Activated effector memory CD4-positive, alpha-beta T cell treated with anti-CD3 and anti-CD28 coated beads, Interleukin-2, amount 50 U/mL, for 16 hours (primary cell): Measurements from ENCODE around the gene ZBTB48.

Source experiments
- DNase-seq: peaks from one replicate; pipeline ENCODE4 v3.0.0-alpha.2; 2020

The ZBTB48 gene

DNA sequence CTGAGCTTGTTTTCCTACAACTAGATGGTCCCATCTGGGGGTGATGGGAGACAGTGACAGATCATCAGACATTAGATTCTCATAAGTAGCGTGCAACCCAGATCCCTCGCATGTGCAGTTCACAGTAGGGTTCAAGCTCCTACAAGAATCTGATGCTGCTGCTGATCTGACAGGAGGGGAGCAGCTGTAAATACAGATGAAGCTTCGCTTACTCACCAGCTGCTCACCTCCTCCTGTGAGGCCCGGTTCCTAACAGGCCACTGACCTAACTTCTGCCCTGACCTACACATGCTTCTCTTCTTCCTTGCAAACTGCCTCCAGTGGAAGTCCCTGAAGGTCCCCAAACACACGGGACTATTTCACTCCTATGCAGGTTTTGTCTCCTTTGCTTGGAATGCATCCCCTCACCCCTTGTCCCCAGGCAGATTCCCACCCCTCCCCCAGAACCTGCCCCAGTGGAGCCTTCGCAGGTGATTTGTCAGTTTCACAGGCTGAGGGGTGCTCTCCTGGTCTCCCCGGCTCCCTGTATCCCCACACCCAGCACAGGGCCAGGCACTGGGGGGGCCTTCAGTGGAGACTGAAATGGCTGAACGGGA, 5.7 kb upstream of the ZBTB48 start:
- DNase-seq: no peak

DNA sequence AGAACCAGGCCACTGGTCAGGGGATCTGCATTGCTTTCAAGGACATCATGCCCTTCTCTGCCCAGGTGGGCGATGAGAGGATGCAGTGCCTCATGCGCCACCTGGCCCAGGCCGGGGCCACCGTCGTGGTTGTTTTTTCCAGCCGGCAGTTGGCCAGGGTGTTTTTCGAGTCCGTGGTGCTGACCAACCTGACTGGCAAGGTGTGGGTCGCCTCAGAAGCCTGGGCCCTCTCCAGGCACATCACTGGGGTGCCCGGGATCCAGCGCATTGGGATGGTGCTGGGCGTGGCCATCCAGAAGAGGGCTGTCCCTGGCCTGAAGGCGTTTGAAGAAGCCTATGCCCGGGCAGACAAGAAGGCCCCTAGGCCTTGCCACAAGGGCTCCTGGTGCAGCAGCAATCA, 5.0 kb upstream of the ZBTB48 start:
- DNase-seq: no peak

DNA sequence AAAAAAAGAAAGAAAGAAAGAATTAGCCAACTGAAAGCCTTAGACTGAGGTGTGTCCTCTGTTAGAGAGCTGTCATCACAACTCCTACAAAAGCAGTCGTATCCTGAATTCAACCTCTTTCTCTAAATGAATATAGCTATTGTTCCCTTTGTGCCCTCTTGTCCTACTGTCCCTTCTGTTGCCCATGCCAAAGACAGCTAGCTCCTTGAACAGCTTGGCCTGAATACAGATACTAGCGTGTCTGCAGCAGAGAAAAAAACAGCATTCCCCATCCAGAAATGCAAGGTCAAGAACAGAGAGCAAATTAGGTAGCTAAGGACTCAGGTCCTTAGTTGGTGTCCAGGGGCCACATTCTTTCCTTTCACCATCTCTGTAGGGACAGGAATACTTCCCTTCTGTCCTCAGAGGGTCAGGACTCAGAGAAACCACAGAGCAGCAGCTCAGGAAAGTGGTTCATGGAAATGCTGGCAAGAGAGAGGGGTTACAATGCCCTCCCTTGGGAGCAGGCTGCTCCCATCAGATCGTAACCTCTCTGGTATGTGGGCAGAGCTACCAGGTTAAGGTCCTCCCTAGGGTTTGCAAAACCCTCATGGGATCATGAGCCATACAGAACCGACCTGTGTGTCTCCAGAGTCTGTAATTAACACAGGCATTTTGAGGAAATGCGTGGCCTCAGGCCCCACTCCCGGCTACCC, 1.8 kb upstream of the ZBTB48 start:
- DNase-seq: no peak

DNA sequence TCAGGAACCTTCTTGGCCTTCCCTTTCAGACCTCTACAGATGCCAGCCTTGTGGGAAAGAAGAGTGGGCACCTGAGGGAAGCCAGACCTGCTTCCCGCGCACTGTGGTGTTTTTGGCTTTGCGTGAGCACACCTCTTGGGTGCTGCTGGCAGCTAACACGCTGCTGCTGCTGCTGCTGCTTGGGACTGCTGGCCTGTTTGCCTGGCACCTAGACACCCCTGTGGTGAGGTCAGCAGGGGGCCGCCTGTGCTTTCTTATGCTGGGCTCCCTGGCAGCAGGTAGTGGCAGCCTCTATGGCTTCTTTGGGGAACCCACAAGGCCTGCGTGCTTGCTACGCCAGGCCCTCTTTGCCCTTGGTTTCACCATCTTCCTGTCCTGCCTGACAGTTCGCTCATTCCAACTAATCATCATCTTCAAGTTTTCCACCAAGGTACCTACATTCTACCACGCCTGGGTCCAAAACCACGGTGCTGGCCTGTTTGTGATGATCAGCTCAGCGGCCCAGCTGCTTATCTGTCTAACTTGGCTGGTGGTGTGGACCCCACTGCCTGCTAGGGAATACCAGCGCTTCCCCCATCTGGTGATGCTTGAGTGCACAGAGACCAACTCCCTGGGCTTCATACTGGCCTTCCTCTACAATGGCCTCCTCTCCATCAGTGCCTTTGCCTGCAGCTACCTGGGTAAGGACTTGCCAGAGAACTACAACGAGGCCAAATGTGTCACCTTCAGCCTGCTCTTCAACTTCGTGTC, 995 bp upstream of the ZBTB48 start:
- DNase-seq: no peak

DNA sequence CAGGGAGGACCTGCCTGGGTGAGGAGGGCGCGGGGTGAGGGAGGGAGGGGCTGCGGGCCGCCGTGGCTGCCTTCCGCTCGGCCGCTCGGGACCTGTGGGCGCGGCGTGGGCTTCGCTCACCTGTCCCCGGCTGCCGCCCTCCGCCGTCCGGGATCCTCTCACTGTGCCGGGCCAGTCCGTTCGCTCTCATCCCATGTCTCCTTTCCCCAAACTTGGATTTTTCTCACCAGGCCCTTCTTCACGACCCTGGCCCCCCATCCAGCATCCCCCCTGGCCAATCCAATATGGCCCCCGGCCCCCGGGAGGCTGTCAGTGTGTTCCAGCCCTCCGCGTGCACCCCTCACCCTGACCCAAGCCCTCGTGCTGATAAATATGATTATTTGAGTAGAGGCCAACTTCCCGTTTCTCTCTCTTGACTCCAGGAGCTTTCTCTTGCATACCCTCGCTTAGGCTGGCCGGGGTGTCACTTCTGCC, 362 bp downstream of the ZBTB48 start:
- no peak for DNase-seq

DNA sequence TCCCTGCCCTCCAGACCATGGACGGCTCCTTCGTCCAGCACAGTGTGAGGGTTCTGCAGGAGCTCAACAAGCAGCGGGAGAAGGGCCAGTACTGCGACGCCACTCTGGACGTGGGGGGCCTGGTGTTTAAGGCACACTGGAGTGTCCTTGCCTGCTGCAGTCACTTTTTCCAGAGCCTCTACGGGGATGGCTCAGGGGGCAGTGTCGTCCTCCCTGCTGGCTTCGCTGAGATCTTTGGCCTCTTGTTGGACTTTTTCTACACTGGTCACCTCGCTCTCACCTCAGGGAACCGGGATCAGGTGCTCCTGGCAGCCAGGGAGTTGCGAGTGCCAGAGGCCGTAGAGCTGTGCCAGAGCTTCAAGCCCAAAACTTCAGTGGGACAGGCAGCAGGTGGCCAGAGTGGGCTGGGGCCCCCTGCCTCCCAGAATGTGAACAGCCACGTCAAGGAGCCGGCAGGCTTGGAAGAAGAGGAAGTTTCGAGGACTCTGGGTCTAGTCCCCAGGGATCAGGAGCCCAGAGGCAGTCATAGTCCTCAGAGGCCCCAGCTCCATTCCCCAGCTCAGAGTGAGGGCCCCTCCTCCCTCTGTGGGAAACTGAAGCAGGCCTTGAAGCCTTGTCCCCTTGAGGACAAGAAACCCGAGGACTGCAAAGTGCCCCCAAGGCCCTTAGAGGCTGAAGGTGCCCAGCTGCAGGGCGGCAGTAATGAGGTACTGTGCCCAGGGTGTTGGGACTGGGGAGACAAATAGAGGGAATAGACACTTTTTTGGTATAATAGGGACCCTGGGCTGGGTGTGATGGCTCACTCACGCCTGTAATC, 1.0 kb downstream of the ZBTB48 start:
- peak; percentile 69 for DNase-seq

DNA sequence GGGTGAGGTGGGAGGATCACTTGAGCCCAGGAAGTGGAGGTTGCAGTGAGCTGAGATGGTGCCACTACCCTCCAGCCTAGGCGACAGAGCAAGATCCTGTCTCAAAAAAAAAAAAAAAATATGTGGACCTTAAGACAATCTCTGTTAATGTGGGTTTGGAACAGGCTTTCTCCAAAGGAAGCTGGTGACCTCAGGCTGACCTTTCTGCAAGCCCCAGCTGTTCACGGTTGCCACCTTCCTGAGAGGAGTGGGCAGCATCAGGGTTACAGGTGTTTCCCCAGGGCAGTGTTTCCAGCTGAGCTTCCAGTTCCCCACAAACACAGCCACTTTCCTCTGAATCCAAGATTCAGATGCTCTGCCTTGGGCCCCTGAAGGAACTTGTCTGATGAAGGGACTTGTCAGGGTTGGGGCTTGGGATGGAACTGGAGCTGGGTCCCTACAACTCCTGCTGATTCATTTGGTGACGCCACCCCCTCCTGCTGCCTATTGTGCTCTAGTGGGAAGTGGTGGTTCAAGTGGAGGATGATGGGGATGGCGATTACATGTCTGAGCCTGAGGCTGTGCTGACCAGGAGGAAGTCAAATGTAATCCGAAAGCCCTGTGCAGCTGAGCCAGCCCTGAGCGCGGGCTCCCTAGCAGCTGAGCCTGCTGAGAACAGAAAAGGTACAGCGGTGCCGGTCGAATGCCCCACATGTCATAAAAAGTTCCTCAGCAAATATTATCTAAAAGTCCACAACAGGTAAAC, 1.9 kb downstream of the ZBTB48 start:
- DNase-seq: peak; percentile 62

DNA sequence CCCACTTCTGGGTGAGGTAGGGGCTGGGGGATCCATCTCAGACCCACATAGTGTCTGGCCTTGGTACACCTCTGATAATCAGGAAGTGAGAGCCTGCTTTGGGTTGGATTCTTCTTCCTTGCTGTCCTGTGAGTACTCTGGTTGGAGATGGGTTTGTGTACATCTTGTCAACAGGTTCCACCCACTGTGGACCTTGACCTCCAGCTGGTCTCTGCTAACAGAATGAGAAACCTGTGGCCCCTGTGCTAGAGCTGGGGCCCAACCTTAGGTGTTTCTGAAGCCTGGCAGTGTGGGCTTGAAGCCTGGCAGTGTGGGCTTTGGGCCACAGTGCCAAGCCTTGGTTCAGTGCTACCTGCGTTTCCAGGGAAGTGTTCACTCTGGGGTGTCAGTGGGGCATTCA, 2.6 kb downstream of the ZBTB48 start:
- no peak for DNase-seq

DNA sequence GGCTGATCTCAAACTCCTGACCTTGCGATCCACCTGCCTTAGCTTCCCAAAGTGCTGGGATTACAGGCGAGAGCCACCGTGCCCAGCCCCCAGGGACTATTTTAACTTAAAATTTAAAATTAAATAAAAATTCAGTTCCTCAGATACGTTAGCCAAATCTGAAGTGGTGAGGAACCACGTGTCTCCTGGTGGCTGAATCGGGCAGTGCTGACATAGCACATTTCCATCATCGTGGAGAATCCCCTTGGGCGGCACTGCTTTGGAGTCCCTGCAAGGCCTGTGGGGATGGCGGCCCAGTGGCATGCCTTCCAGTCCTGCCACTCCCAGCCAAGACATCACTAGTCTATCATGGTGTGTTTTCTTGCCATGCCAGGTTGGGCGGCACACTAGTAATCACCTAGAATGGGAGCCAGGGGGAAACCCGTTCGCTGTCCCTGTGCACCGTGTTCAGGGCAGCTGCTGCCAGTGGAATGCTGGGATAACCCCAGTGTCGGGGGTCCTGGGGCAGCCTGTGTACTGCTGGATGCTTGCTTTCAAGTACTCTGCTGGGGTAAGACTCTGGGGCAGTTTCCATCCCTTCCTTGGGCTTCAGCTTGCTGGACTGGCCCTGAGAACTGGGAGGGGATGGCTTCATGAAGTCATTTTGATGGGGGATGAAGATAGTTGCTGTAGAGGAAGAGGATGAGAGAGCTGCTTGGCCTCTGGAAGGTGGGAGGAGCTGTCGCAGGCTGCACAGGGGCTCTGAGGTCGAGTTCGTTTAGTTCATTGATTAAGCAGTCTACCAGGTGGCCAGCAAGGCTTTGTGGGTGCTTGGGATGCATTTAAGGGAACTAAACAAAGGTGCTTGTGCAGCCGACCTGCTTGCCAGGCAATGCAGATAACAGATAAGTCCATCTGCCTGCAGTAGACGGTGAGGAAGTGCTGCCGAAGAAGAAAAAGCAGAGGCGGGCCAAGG, 4.6 kb downstream of the ZBTB48 start:
- no peak for DNase-seq

DNA sequence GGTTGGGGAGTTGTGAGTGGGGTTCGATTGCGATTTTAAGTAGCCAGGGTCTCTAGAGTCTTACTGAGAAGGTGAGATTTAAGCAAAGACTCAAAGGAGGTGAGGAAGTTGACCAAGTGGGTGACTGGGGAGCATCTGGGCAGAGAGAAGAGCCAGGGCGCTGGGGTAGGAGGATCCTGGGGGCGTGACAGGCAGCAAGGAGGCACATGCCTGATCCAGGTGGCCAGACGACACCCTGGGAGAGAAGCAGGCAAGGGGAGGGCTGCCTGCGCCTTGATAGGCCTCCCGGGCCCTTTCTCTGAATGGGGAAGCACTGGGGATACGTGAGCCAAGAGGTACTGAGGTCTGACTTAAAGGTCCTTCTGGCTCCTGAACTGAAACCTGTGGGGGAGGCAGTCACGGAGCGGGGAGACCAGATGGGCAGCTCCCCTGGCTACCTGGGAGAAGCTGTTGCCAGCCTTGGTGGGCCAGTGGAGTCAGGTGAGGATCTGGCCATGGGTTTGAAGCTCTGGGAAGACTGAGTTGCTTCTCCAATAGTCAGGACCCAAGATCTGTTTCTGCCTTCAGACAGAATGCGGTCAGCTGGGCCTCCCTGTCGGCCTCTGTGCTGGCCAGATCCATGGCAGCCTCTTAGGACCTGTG, 5.4 kb downstream of the ZBTB48 start:
- DNase-seq: no peak

DNA sequence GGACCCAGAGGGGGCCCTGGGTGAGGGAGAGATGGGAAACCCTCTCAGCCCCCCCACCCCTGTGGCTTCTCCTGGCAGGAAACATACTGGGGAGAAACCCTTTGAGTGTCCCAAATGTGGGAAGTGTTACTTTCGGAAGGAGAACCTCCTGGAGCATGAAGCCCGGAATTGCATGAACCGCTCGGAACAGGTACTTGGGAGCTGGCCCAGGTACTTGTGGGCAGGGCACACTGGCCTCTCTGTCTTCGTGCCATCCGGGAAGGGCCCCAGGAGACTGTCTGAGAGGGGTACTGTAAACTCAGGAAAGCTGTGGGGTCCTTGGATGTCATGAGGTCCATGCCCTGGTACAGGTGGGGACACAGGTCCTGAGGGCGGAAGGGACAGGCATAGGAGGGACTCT, 6.0 kb downstream of the ZBTB48 start:
- no peak for DNase-seq

DNA sequence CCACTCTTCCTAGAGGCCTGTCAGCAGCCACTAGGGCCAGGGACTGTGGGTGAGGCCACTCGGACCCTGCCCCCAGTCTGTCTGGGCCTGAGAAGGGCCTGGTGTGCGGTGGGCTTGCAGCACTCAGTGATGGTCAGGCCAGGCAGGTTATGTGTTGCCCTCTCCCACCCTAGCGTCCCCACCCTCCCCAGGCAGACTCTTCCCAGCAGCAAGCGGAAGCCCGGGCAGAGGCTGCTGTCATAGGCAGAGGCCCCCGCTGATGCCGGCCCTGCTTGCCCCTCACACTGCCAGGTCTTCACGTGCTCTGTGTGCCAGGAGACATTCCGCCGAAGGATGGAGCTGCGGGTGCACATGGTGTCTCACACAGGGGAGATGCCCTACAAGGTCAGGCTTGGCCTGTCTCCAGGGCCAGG, 6.6 kb downstream of the ZBTB48 start:
- DNase-seq: no peak

DNA sequence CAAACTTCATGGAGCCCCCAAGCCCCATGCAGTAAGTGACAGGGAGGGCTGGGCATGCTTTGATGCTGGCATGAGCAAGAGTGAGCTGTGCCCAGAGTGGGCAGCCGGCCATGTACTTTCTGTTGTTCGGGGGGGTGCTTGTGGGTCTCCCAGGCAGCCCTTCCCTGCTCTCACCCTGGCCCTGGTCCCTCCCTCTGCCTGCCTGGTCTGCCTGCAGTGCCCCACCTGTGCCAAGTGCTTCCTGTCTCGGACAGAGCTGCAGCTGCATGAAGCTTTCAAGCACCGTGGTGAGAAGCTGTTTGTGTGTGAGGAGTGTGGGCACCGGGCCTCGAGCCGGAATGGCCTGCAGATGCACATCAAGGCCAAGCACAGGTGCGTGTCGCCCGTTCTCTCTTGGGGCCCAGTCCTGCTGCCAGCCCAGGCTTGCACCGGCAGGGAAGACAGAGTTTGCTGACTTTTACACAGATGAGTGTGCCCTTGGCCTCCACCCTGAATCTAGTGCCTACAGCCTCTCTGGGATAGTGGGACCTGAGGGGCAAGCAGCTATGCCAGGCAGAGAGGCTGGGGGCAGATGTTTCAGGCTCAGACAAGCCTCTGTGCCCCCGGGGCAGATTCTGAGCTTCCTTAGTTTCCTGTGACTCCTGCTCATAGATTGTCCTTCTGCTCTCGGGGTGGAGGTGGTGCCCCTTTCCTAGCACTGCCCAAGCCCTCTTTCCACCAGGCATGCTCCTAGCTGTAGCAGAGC, 7.6 kb downstream of the ZBTB48 start:
- no peak for DNase-seq

DNA sequence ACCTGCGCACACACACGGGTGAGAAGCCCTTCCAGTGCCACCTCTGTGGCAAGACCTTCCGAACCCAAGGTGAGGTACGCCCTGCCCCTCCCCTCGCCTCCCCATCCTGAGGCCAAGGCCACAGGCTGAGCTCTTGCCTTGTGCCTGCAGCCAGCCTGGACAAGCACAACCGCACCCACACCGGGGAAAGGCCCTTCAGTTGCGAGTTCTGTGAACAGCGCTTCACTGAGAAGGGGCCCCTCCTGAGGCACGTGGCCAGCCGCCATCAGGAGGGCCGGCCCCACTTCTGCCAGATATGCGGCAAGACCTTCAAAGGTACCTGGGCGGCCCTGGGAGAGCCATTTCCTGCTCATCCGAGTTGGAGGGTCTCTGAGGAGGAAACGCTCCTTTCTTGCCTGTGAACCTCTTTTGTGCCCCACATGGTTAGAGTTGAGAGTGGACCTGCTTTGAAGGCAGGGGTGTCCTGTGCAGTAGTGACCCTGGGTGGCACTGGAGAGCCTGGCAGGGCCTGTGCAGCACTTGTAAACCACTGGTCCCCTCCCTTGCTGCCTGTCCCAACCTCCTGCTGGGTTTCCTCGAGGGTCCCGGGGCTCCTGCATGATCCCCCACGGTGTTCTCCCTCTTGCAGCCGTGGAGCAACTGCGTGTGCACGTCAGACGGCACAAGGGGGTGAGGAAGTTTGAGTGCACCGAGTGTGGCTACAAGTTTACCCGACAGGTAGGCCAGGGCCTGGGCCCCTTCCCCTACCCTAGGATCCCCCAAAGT, 8.5 kb downstream of the ZBTB48 start:
- no peak for DNase-seq

DNA sequence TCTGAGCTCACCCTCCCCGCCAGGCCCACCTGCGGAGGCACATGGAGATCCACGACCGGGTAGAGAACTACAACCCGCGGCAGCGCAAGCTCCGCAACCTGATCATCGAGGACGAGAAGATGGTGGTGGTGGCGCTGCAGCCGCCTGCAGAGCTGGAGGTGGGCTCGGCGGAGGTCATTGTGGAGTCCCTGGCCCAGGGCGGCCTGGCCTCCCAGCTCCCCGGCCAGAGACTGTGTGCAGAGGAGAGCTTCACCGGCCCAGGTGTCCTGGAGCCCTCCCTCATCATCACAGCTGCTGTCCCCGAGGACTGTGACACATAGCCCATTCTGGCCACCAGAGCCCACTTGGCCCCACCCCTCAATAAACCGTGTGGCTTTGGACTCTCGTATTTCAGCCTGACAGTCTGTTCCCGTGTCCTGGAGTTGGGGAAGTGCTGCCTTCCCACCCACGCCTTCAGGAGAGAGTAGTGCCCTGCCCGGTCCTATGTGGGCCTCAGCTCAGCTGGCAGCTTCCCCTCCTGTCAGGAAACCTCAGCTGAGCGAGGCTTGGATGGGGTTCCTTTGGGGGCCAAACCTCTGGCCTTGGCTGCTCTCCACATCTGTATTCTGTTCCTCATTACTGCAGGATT, 9.2 kb downstream of the ZBTB48 start:
- DNase-seq: no peak

DNA sequence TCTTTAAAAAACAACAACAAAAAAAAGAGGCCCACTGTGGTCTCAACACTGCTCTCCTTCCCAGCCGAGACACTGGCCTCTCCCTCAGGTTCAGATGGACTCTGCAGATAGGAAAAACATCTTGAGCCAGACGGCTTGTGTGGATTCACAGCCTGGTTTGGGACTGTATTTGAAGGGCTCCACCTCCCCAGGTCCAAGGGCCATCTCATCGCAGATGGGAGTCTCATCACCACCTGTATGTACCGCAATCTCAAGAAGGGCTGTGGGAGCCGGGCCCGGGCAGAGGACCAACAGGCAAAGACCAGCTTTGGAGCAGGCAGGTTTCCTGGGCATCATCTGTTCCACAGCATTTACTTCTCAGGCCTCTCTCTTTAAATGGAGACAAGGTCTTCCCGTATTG, 10.3 kb downstream of the ZBTB48 start:
- DNase-seq: peak; percentile 63

DNA sequence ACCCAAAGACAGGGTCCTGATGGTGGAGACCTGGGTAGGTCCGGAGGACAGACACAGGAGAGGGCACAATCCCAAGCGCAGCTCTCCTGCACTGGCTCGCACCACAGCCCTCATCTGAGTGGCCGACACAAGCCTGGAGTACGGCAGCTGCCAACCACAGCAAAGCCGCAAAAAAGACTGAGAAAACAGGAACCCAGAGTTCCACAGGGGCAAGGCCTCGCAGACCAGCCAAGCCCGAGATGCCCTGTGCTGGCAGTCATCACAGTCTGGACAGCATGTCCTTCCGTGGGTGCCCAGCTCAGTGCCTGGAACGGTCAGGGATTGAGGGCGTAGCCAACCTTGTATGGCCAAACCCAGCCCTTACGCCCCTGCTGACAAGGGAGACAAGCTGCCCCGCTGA, 11.4 kb downstream of the ZBTB48 start:
- peak; percentile 63 for DNase-seq

DNA sequence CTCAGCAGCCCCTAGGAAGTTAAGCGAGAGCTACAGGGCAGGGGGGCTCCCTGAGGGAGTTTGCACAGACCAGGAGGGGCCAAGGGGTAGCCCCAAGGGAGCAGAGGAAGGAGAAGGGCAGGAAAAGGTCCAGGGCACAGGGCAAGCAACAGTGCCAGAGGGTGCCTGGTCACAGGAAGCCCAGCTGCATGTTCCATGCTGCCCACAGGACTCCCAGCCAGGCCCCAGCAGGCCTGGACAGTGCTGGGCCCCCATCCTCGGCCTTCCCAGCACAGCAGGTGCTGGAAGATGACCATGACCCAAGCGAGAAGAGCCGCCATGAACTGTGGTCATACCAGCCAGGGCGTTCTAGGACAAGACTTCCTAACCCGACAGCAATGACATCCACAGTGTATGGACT, 11.8 kb downstream of the ZBTB48 start:
- DNase-seq: peak; percentile 59

DNA sequence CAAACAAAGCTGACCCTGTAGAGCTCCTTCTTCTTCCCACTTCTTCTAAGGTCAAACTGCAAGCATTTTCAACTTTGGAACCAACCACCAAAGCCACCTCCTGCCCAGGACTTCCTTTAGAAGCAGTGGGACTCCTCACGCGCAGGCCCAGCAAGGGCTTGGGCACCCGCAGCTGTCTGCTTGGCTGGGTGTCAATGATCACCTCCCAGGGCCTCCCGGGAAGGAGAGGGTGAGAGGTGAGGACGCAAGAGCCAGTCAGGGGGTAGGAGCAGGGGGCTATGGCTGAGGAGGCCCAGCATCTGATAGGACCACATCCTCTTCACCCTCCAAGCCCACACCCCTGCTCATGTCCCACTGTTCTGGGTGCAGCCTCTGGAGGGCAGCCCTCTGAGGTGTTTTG, 12.6 kb downstream of the ZBTB48 start:
- no peak for DNase-seq
